Immature natural killer cell (primary cell): ENCODE measurements around the gene MYO1A. TPM values are rescaled to one million over a fixed set of nuclear protein-coding genes. Genes with fewer than 3 reads are reported as not detected.

Experiments used
- DNase-seq, 3 donors: peaks; one replicate each; pipeline ENCODE4 v3.0.0; 2022; ENCODE audit warnings: mixed read lengths in 1 of 3
- H3K27ac Mint-ChIP-seq, 6 donors: one replicate each; pipeline ENCODE4 v1.8.0; 2020; ENCODE audit warnings: mixed read lengths in 6 of 6, mild to moderate bottlenecking in 5 of 6, inconsistent platforms in 4 of 6, moderate library complexity in 3 of 6
- H3K27me3 Mint-ChIP-seq, 3 donors: one replicate each; pipeline ENCODE4 v1.8.0; 2020 to 2021; ENCODE audit warnings: low read depth in 3 of 3, mild to moderate bottlenecking in 3 of 3, mixed read lengths in 3 of 3, moderate library complexity in 3 of 3, inconsistent platforms in 1 of 3
- H3K36me3 Mint-ChIP-seq, 3 donors: one replicate each; pipeline ENCODE4 v1.8.0; 2020; ENCODE audit warnings: mixed read lengths in 3 of 3, inconsistent platforms in 2 of 3, mild to moderate bottlenecking in 2 of 3
- H3K4me1 Mint-ChIP-seq, 2 donors: one replicate each; pipeline ENCODE4 v1.8.0; 2020; ENCODE audit warnings: inconsistent platforms in 2 of 2, mild to moderate bottlenecking in 2 of 2, mixed read lengths in 2 of 2, moderate library complexity in 1 of 2
- H3K4me3 Mint-ChIP-seq, 5 donors: one replicate each; pipeline ENCODE4 v1.8.0; 2020; ENCODE audit warnings: mild to moderate bottlenecking in 5 of 5, mixed read lengths in 5 of 5, inconsistent platforms in 3 of 5, moderate library complexity in 3 of 5
- H3K9me3 Mint-ChIP-seq, 6 donors: one replicate each; pipeline ENCODE4 v1.8.0; 2020; ENCODE audit warnings: mild to moderate bottlenecking in 6 of 6, mixed read lengths in 6 of 6, inconsistent platforms in 4 of 6, moderate library complexity in 3 of 6
- polyA plus RNA-seq, 3 donors: library from polyadenylated mRNA; unstranded; fragments of 300-500 nt; fragmentation: Illumina TruSeq; gene quantifications; one replicate each; pipeline ENCODE4 v1.2.3, GENCODE V29; 2021

MYO1A gene
- polyA plus RNA-seq: not detected

- Mint-ChIP-seq H3K9me3 (no peaks in the 10 kb centered on the region), H3K4me3 (no peak within 1 kb of the TSS), H3K4me1 (peaks cover 25 to 42% of the 10 kb centered on the region in 2 donors), H3K36me3 (peaks cover 0 to 3% (median 0%) of the 10 kb centered on the region in 3 donors), H3K27ac (no peak within 1 kb of the TSS), H3K27me3 (peaks cover 6 to 11% (median 8%) of the 10 kb centered on the region in 3 donors)
- DNase-seq: no peak
Observed at GRCh38 chr12:57049890-57050289, at the start of gene MYO1A. MYO1A (minus strand) TSS chr12:57050129; CDS start chr12:57048323, 1,806 bp downstream.

GRCh38 chr12:57099047-57099714, 49.3 kb upstream of the MYO1A start:
- H3K9me3 Mint-ChIP-seq: no peaks in the 10 kb centered on the region
- DNase-seq: no peak
- peaks cover 12 to 36% (median 18%) of the 10 kb centered on the region in 3 donors for H3K36me3 Mint-ChIP-seq
- H3K27ac Mint-ChIP-seq: peak overlapping the region; percentile 16 to 80 (median 56)
- no peak overlapping the region for H3K4me3 Mint-ChIP-seq
- peaks cover 0 to 7% (median 4%) of the 10 kb centered on the region in 3 donors for H3K27me3 Mint-ChIP-seq
- H3K4me1 Mint-ChIP-seq: peaks cover 30 to 32% of the 10 kb centered on the region in 2 donors

GRCh38 chr12:57098546-57098945, 48.6 kb upstream of the MYO1A start:
- Mint-ChIP-seq H3K4me3 (no peak overlapping the region), H3K36me3 (peaks cover 12 to 32% (median 18%) of the 10 kb centered on the region in 3 donors), H3K27ac (peak overlapping the region in 5 of 6 donors; percentile 31 to 74 (median 57)), H3K27me3 (peaks cover 0 to 7% (median 4%) of the 10 kb centered on the region in 3 donors), H3K4me1 (peaks cover 27 to 29% of the 10 kb centered on the region in 2 donors), H3K9me3 (no peaks in the 10 kb centered on the region)
- no peak for DNase-seq

DNA sequence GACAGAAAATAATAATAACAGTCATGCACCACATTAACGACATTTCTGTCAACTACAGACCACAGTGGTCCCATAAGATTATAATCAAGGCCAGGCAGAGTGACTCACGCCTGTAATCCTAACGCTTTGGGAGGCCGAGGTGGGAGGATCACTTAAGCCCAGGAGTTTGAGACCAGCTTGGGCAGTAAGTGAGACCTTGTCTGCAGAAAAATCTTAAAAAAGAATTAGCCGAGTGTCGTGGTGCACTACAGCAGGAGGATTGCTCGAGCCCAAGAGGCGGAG, 47.6 kb upstream of the MYO1A start:
- Mint-ChIP-seq H3K4me1 (peaks cover 22 to 27% of the 10 kb centered on the region in 2 donors), H3K4me3 (no peak overlapping the region), H3K27ac (no peak overlapping the region), H3K36me3 (peaks cover 12 to 32% (median 18%) of the 10 kb centered on the region in 3 donors), H3K27me3 (peaks cover 2 to 4% (median 2%) of the 10 kb centered on the region in 3 donors), H3K9me3 (no peaks in the 10 kb centered on the region)
- no peak for DNase-seq

DNA sequence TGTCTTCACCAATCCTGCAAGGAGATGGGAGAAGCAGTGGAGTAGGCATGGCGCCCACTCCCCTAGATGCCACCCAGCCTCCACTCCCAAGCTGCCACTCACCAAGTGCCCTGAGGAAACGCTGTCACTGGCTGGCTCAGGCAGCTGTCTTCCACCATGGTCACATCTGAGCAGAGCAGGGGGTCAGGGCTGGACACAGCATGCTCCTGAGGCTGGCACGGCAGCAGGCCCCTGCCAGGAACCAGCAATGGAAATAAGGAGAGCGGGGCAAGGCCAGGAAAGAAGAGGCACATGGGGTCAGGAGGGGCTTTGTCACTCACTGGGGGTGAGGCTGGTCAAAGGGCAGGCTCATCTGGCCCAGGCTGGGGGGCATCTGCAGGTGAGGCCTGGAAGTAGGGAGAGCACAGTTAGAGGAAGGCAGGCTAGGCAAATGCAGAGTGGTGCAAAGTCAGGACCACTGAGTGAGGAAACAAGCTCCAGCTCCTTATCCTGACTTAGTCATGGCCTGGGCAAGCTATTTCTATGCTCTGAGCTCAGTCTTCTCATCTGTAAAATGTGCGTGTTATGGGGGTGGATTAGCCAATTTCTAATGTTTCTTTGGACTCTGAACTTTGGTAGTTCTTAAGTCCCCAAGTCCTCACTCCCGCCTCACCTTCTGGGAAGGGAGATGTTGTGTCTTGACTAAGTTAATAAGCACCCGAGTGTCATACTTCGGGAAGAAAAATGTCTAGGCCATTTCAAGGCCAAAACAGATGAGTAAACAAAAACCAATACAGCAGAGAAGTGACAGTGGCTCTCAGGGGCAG, 47.0 kb upstream of the MYO1A start:
- H3K9me3 Mint-ChIP-seq: no peaks in the 10 kb centered on the region
- no peak overlapping the region for H3K4me3 Mint-ChIP-seq
- H3K36me3 Mint-ChIP-seq: peaks cover 12 to 32% (median 18%) of the 10 kb centered on the region in 3 donors
- no peak for DNase-seq
- H3K4me1 Mint-ChIP-seq: peaks cover 17 to 23% of the 10 kb centered on the region in 2 donors
- H3K27me3 Mint-ChIP-seq: peaks cover 0 to 2% (median 1%) of the 10 kb centered on the region in 3 donors
- H3K27ac Mint-ChIP-seq: peak overlapping the region in 2 of 6 donors; percentile 54 to 55

- Mint-ChIP-seq H3K27me3 (peaks cover 0 to 4% (median 1%) of the 10 kb centered on the region in 3 donors), H3K4me1 (peaks cover 14 to 20% of the 10 kb centered on the region in 2 donors), H3K4me3 (no peak overlapping the region), H3K9me3 (no peaks in the 10 kb centered on the region), H3K36me3 (peaks cover 12 to 32% (median 18%) of the 10 kb centered on the region in 3 donors), H3K27ac (peak overlapping the region in 2 of 6 donors; percentile 14 to 55)
- DNase-seq: no peak
Observed at GRCh38 chr12:57096099-57096572, 46.2 kb upstream of the MYO1A start.

DNA sequence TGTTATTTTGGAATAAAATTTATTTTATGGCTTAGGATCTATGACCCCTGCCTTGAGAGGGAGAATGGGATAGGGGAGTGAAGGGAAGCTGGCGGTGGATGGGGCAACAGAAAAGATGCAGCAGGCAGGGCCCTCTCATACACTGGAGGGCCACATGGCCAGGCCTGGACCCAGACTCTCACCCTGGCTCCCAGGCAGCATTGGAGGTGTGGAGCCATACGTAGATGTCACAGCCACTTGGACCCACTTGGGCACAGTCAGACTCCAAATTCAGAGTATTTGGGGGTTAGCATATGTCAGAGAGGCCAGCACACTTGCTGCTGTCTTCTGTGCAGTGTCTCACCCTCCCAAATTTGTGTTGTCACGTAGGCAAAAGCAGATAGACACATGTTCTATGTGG, 45.5 kb upstream of the MYO1A start:
- Mint-ChIP-seq H3K27me3 (peaks cover 0 to 4% (median 2%) of the 10 kb centered on the region in 3 donors), H3K4me3 (no peak overlapping the region), H3K4me1 (peaks cover 14 to 24% of the 10 kb centered on the region in 2 donors), H3K27ac (peak overlapping the region in 4 of 6 donors; percentile 31 to 62 (median 52)), H3K9me3 (no peaks in the 10 kb centered on the region), H3K36me3 (peaks cover 12 to 32% (median 18%) of the 10 kb centered on the region in 3 donors)
- no peak for DNase-seq

DNA sequence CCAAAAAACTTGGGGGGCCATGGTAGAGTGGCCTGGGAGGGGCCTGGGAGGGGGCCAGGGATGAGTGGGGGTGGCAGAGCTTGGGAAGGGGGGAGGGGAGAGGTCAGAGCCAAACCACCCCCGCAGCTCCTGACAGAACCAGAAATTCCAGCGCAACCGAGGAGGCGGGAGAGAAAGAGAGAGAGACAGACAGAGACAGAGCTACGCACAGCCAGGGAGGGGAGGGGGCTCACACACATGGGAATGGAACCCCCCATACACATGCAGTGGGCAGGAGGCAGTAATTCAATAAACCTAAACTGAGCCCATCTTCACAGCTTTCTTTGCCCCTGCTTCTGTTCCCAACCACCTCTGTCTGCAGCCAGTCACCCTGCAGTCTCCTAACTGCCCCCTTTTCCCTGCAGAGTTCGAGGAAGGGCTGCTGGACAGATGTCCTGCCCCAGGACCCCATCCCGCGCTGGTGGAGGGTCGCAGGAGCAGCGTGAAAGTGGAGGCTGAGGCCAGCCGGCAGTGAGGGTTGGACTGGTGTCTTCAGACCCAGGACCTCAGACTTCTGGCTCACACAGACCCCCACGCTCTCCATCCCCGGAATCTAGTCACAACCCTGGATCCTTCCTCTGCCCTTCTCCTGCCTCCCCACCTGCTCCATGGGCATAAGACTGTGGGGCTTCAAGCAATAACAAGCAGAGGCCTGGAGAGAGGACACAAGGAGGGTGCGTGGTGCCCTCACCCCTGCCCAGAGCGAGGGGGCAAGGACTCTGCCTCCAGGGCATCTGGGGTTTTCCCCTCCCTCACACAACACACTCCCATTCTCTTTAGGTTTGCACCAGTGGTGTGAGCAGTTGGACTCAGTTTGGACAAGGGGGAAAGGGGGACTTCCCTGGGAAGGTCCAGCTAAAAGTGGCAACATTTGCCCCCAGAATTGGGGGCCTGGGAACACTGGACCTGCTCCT, 44.6 kb upstream of the MYO1A start:
- peaks cover 11 to 28% (median 11%) of the 10 kb centered on the region in 3 donors for H3K36me3 Mint-ChIP-seq
- H3K27ac Mint-ChIP-seq: peak overlapping the region in 4 of 6 donors; percentile 45 to 70 (median 52)
- H3K27me3 Mint-ChIP-seq: peaks cover 0 to 6% (median 4%) of the 10 kb centered on the region in 3 donors
- no peaks in the 10 kb centered on the region for H3K9me3 Mint-ChIP-seq
- no peak overlapping the region for H3K4me3 Mint-ChIP-seq
- H3K4me1 Mint-ChIP-seq: peaks cover 18 to 24% of the 10 kb centered on the region in 2 donors
- DNase-seq: no peak

DNA sequence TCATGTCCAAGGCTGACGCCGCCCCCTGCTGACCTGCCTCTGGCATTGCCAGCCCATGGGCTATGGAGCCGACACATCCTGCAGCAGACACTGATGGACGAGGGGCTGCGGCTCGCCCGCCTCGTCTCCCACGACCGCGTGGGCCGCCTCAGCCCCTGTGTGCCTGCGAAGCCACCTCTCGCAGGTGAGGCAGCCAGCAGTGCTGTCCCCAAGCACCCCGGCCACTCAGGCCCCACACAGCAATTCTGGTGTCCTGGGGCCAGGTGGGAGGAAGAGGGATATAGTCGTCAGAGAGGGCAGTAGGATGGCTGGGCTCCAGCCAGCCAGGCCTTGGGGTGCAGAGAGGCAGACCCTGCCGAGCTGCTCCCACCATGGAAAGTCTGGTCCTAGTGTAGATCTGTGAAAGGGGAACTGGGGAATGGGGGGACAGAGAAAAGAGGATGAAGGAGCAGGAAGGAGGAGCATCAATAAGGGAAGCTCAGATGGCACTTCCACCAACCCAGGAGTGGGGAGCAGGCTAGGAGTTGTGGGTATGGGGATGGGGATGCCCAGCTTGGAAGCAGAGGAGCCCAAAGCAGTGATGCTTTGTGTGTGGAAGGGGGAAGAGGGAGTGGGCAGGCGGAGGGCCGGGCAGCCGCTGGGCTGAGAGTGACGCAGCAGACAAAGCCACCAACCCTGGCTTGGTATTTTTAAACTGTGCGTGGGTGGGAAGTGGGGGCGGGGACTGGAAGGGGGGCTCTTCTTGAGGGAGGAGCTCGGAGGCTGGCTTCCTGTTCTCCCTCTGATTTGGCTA, 43.7 kb upstream of the MYO1A start:
- peak overlapping the region in 4 of 6 donors; percentile 36 to 84 (median 62) for H3K27ac Mint-ChIP-seq

DNA sequence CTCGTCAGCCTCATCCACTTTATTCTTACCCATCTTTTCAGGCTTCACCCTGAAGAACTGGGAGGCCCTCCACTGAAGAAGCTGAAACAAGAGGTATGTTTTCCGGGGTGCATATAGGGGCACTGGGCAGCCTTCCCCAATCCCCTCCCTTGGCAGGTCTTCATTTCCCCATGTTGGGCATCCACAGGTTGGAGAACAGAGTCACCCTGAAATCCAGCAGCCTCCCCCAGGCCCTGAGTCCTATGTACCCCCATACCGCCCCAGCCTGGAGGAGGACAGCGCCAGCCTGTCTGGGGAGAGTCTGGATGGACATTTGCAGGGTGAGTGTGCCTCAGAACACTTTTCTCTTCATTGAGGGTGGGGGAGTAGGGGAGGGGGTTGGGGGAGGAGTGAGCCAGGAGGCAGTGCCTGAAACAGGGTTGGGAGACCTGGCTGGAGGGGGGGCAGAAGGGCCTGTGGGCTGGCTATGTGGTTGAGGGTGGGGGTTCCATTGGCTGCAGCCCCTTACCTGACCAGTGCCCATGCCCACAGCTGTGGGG, 43.0 kb upstream of the MYO1A start:
- peaks cover 26 to 30% of the 10 kb centered on the region in 2 donors for H3K4me1 Mint-ChIP-seq
- H3K4me3 Mint-ChIP-seq: no peak overlapping the region
- no peak for DNase-seq
- H3K9me3 Mint-ChIP-seq: no peaks in the 10 kb centered on the region
- peaks cover 3 to 10% (median 7%) of the 10 kb centered on the region in 3 donors for H3K27me3 Mint-ChIP-seq
- H3K27ac Mint-ChIP-seq: peak overlapping the region in 3 of 6 donors; percentile 46 to 84 (median 68)
- H3K36me3 Mint-ChIP-seq: peaks cover 6 to 17% (median 9%) of the 10 kb centered on the region in 3 donors

More for the DNA sequence above, 43.7 kb upstream of the MYO1A start:
- peaks cover 6 to 21% (median 9%) of the 10 kb centered on the region in 3 donors for H3K36me3 Mint-ChIP-seq
- H3K4me3 Mint-ChIP-seq: peak overlapping the region in 1 of 5 donors; percentile 29
- no peaks in the 10 kb centered on the region for H3K9me3 Mint-ChIP-seq
- H3K4me1 Mint-ChIP-seq: peaks cover 21 to 25% of the 10 kb centered on the region in 2 donors
- peak; percentile 47 to 51 (median 47) for DNase-seq
- H3K27me3 Mint-ChIP-seq: peaks cover 0 to 6% (median 4%) of the 10 kb centered on the region in 3 donors

GRCh38 chr12:57092529-57092862, 42.6 kb upstream of the MYO1A start:
- Mint-ChIP-seq H3K27me3 (peaks cover 3 to 13% (median 10%) of the 10 kb centered on the region in 3 donors), H3K4me1 (peaks cover 30 to 33% of the 10 kb centered on the region in 2 donors), H3K9me3 (no peaks in the 10 kb centered on the region), H3K4me3 (no peak overlapping the region), H3K36me3 (peaks cover 6 to 16% (median 9%) of the 10 kb centered on the region in 3 donors), H3K27ac (peak overlapping the region in 3 of 6 donors; percentile 19 to 68 (median 46))
- DNase-seq: no peak
